Measurements from ENCODE around the gene TSC22D2. TPM values are rescaled to one million over a fixed set of nuclear protein-coding genes. Genes with fewer than 3 reads are reported as not detected.

The TSC22D2 gene
- total RNA-seq, 1 donor from 2014 or later: 29.2 TPM

DNA sequence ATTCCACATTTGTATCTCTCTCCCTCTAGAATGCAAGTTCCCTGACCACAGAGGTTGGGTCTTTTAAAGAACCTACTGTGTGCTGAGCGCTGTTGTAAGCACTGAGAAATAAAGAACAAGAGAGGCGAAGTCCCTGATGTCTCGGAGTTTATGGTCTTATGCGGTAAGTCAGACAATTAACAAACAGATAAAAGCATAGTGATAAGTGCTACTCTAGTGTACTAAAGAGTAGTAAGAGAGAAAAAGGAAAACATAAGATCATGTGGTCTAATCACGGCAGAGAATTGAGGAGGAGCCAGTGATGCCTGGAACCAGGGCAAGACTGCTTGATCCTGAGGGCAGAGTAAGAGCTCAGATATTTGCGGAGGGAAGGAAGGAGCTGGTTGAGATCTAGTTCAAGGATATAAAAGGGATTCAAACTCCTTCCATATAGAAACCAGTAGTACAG lies 29.8 kb upstream of the TSC22D2 start:
- ATAC-seq (no peak), DNase-seq (no peak)
- no peaks in the 10 kb centered on the region for H3K9me3 ChIP-seq
- no peak overlapping the region for H3K27ac ChIP-seq
- H3K4me1 ChIP-seq: no peaks in the 10 kb centered on the region
- H3K4me3 ChIP-seq: no peak overlapping the region
- intact Hi-C loops (cut with DNase I): no loop called here
- no peaks in the 10 kb centered on the region for H3K36me3 ChIP-seq
- no peaks in the 10 kb centered on the region for H3K27me3 ChIP-seq
- TF ChIP-seq, protein P1, sequence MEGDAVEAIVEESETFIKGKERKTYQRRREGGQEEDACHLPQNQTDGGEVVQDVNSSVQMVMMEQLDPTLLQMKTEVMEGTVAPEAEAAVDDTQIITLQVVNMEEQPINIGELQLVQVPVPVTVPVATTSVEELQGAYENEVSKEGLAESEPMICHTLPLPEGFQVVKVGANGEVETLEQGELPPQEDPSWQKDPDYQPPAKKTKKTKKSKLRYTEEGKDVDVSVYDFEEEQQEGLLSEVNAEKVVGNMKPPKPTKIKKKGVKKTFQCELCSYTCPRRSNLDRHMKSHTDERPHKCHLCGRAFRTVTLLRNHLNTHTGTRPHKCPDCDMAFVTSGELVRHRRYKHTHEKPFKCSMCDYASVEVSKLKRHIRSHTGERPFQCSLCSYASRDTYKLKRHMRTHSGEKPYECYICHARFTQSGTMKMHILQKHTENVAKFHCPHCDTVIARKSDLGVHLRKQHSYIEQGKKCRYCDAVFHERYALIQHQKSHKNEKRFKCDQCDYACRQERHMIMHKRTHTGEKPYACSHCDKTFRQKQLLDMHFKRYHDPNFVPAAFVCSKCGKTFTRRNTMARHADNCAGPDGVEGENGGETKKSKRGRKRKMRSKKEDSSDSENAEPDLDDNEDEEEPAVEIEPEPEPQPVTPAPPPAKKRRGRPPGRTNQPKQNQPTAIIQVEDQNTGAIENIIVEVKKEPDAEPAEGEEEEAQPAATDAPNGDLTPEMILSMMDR (IDR thresholded peaks at IDR 0.05): no peak

DNA sequence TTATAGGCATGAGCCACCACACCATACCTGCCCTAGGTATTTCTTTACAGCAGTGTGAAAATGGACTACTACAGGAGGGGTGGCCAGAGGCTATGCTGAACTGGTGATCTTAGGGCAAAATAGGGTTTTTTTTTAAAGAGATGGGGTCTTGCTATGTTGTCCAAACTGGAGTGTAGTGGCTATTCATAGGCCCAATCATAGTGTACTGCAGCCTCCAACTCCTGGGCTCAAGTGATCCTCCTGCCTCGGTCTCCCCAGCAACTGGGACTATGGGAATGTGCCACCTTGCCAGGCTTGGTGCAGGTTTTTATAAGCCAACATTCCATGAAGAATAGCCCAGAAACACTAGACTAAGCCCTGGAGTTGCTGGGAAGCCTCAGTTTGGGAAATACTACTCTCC lies 28.6 kb upstream of the TSC22D2 start:
- DNase-seq: no peak
- ATAC-seq: no peak
- H3K9me3 ChIP-seq: no peaks in the 10 kb centered on the region
- TF ChIP-seq, protein P1 (IDR thresholded peaks at IDR 0.05): no peak
- no peaks in the 10 kb centered on the region for H3K36me3 ChIP-seq
- H3K27ac ChIP-seq: no peak overlapping the region
- no peaks in the 10 kb centered on the region for H3K27me3 ChIP-seq
- intact Hi-C loops (cut with DNase I): no loop called here
- H3K4me3 ChIP-seq: no peak overlapping the region
- H3K4me1 ChIP-seq: no peaks in the 10 kb centered on the region

DNA sequence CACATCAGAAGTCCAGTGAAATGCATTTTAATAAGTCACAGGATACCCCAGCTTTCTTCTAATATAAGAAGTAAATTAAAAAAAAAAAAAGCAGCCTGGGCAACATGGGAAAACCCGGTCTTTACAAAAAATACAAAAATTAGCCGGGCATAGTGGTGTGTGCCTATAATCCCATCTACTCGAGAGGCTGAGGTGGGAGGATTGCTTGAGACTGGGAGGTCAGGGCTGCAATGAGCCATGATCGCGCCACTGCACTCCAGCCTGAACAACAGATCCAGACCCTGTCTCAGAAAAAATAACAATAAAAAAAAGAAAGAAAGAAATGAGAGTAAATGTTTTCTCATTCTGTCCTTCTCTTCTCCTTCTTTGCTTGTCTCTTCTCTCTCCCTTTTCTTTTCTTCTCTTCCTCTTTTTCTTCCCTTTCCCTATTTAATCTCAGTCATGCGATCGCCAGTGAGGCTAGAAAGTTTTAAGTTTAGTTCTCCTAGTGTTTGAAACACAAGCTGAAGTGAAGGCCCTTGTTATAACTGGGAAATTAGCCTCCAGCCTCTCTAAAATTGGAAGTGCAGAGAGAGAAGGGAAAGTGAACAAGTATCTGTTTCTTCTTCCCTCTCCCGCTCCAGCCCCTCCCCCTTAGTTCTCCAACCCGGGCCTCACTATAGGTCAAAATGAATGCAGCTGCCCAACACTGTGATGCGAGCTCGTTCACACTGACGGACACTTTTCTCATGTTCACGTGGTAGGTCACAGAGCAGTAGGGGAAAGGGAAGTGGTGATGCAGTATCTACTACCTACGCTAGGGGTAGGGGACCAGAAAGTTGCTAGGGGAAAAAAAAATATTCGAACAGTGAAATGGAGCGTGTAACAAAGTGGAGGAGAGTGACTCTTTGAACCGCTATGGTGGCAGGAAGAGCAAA lies 23.5 kb upstream of the TSC22D2 start:
- ATAC-seq (peak; percentile 98), DNase-seq (peak; percentile 69)
- intact Hi-C loops (cut with DNase I): no loop called here
- Histone ChIP-seq H3K4me1 (no peaks in the 10 kb centered on the region), H3K27me3 (no peaks in the 10 kb centered on the region), H3K4me3 (peak overlapping the region; percentile 10), H3K36me3 (no peaks in the 10 kb centered on the region), H3K9me3 (no peaks in the 10 kb centered on the region), H3K27ac (peak overlapping the region; percentile 2)
- TF ChIP-seq, protein P1 (IDR thresholded peaks at IDR 0.05): peak; percentile 26

DNA sequence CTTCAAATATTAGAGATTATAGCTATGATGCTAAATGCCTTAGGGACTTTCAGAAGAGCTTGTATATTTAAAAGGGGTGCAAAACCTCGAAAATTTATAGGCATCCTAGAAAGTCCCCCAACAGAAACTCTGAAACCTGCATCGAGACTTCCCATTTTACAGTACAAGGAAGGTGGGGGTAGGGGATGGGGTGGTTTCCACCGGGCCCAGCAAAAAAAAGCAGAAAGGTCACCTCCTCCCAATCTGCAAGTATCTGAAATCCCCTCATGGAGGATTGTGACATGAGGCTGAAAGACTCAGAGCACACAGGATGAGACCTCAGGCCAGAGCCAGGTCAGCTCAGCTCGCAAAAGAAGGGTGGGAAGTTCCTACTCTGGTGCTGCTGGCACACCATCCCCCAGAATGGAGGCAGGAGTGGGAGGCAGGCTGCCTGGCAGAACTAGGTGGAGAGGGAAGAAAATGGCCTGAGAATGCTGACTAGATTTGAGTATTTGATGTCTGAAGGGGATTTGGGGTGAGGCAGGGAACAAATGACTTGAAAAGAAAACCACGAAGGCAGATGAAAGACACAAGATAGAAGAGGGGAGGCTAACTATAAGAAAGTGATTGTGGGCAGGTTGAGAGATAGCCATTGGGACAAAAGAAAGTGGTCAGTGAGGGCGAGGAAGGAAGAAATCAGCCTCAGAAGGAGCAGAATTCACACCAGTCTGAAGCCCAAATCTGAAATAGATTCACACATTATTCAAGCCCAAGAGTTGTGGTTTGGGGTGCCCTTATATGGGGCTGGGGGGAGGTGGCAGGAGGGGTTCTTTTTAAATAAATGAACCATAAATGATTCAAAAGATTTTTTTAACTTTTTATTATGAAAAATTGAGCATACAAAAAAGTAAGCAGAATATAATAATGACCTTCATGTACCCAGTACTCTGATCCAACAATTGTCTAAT lies 22.5 kb upstream of the TSC22D2 start:
- TF ChIP-seq, protein P1 (IDR thresholded peaks at IDR 0.05): no peak
- no peaks in the 10 kb centered on the region for H3K9me3 ChIP-seq
- H3K36me3 ChIP-seq: no peaks in the 10 kb centered on the region
- H3K4me3 ChIP-seq: no peak overlapping the region
- ATAC-seq (peak; percentile 65), DNase-seq (no peak)
- intact Hi-C loops (cut with DNase I): no loop called here
- no peaks in the 10 kb centered on the region for H3K27me3 ChIP-seq
- H3K4me1 ChIP-seq: no peaks in the 10 kb centered on the region
- H3K27ac ChIP-seq: no peak overlapping the region

DNA sequence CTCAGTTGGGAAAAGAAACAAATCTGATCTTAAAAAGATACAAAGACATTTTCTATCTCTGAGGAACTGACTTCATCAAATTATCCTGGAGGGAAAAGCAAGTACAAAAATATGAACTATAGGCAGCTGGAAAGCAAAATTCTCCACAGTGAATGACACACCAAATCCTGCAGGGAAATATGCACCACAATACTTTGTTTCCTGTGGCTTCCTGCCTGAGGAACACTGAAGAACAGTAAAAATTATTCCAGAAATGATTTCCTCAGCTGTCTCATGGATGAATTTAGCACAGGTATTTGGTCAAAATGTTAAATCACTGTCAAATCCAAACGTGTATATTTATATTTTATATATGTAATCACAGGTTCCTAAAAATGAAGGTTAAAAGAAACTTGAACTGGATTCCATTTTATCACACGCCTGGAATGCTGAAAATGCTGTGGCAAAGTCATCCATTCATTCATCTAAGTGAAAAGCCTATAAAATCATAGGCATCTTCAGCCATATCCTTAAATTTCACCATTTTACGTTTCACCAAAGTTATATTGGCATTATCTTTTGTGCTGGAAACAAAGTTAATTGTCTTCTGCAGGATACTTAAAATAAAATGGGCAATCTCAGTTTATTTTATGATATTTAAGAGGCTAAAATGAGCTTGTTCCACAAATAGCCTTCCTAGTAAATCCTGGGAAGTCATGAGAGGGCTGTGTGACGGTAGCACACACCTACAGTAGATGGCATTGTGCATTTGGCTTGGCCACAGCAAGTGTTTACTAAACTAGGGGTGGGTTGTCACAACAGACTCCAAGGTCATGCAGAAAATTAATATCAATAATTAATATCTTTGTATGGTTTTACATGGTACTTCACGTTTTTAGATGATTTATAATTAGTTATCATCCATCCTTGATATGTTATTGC lies 19.3 kb upstream of the TSC22D2 start:
- Histone ChIP-seq H3K36me3 (no peaks in the 10 kb centered on the region), H3K27me3 (no peaks in the 10 kb centered on the region), H3K4me1 (no peaks in the 10 kb centered on the region), H3K4me3 (no peak overlapping the region), H3K27ac (no peak overlapping the region), H3K9me3 (no peaks in the 10 kb centered on the region)
- ATAC-seq: no peak
- TF ChIP-seq, protein P1 (IDR thresholded peaks at IDR 0.05): no peak
- intact Hi-C loops (cut with DNase I): no loop called here
- DNase-seq: no peak
